Ishikawa (cell line): ENCODE data around the gene SAT1.

Experiments
- CEBPB ChIP-seq: IDR thresholded peaks from 2 replicates; pipeline ENCODE4 v1.6.1; 2012
- CREB1 ChIP-seq: IDR thresholded peaks from 2 replicates; pipeline ENCODE4 v1.6.1; 2012; ENCODE audit warnings: low read depth
- EGR1 ChIP-seq: IDR thresholded peaks from 2 replicates; pipeline ENCODE4 v1.6.1; 2012
- EP300 ChIP-seq: IDR thresholded peaks from 2 replicates; pipeline ENCODE4 v1.6.1; 2012; ENCODE audit warnings: borderline replicate concordance
- FOXM1 ChIP-seq: IDR thresholded peaks from 2 replicates; pipeline ENCODE4 v1.6.1; 2012; ENCODE audit warnings: low read depth, borderline replicate concordance
- MAX ChIP-seq: IDR thresholded peaks from 2 replicates; pipeline ENCODE4 v1.6.1; 2012
- NFIC ChIP-seq: IDR thresholded peaks from 2 replicates; pipeline ENCODE4 v1.6.1; 2012
- REST ChIP-seq: IDR thresholded peaks from 2 replicates; pipeline ENCODE4 v1.6.1; 2012; ENCODE audit warnings: low read depth, mild to moderate bottlenecking
- TAF1 ChIP-seq: IDR thresholded peaks from 2 replicates; pipeline ENCODE4 v1.6.1; 2012; ENCODE audit warnings: low read depth, mild to moderate bottlenecking
- TCF12 ChIP-seq: IDR thresholded peaks from 2 replicates; pipeline ENCODE4 v1.6.1; 2012; ENCODE audit warnings: low read depth
- TEAD4 ChIP-seq: IDR thresholded peaks from 2 replicates; pipeline ENCODE4 v1.6.1; 2012
- USF1 ChIP-seq: IDR thresholded peaks from 2 replicates; pipeline ENCODE4 v1.6.1; 2012
- YY1 ChIP-seq: IDR thresholded peaks from 2 replicates; pipeline ENCODE4 v1.6.1; 2012; ENCODE audit warnings: low read depth

- TF ChIP-seq EP300 (no peak), USF1 (no peak), FOXM1 (no peak), MAX (no peak), YY1 (no peak), EGR1 (no peak), CEBPB (no peak), NFIC (no peak), REST (no peak), CREB1 (no peak), TEAD4 (no peak), TCF12 (no peak), TAF1 (no peak)
Measured at GRCh38 chrX:23754664-23755063, 28.3 kb upstream of the SAT1 start.
